Smooth muscle cell (in vitro differentiated cells): ENCODE measurements around the gene PARD3. TPM values are rescaled to one million over a fixed set of nuclear protein-coding genes. Genes with fewer than 3 reads are reported as not detected.
"Not testable (repeated sequence)": the region's sequence is repeated elsewhere in the genome, so short reads cannot be mapped to it uniquely, and the experiment has no call there.

Experiments used
- DNase-seq: peaks from one replicate; lab custom pipeline; 2025; ENCODE audit not compliant: unreplicated experiment; lab: John Stamatoyannopoulos, UW
- H2AFZ ChIP-seq: fragments of 200-600 bp; sonication (generic); 2 replicates; pipeline ENCODE4 v1.6.0; 2016; ENCODE audit warnings: antibody characterized with exemption, low read depth, mild to moderate bottlenecking
- H3F3A ChIP-seq: fragments of 200-600 bp; sonication (generic); 2 replicates; pipeline ENCODE4 v1.6.0; 2017; ENCODE audit warnings: antibody characterized with exemption, low read depth
- H3K27ac ChIP-seq: fragments of 200-600 bp; sonication (generic); 2 replicates; pipeline ENCODE4 v1.5.1; 2016; ENCODE audit warnings: low read depth, mild to moderate bottlenecking
- H3K27me3 ChIP-seq: fragments of 200-600 bp; sonication (generic); 2 replicates; pipeline ENCODE4 v1.6.1; 2016; ENCODE audit warnings: low read depth, mild to moderate bottlenecking
- H3K36me3 ChIP-seq: fragments of 200-600 bp; sonication (generic); 2 replicates; pipeline ENCODE4 v1.5.1; 2016; ENCODE audit warnings: low read depth
- H3K4me1 ChIP-seq: fragments of 200-600 bp; sonication (generic); 2 replicates; pipeline ENCODE4 v1.5.1; 2016; ENCODE audit warnings: low read depth
- H3K4me2 ChIP-seq: fragments of 200-600 bp; sonication (generic); 2 replicates; pipeline ENCODE4 v1.6.0; 2016; ENCODE audit warnings: mild to moderate bottlenecking
- H3K4me3 ChIP-seq: fragments of 200-600 bp; sonication (generic); 2 replicates; pipeline ENCODE4 v1.5.1; 2016; ENCODE audit warnings: mild to moderate bottlenecking
- H3K79me2 ChIP-seq: fragments of 200-600 bp; sonication (generic); 2 replicates; pipeline ENCODE4 v1.6.0; 2016; ENCODE audit warnings: low read depth, mild to moderate bottlenecking
- H3K9ac ChIP-seq: fragments of 200-600 bp; sonication (generic); 2 replicates; pipeline ENCODE4 v1.6.0; 2016; ENCODE audit warnings: low read depth
- H3K9me3 ChIP-seq: fragments of 200-600 bp; sonication (generic); replicated peaks from 2 replicates; pipeline ENCODE4 v1.5.1; 2016; ENCODE audit warnings: low read depth
- H4K20me1 ChIP-seq: fragments of 200-600 bp; sonication (generic); 2 replicates; pipeline ENCODE4 v1.6.0; 2016; ENCODE audit warnings: low read depth
- WGBS: methylation state at CpG from one replicate; pipeline ENCODE4 v1.1.7; 2016; ENCODE audit warnings: low lambda C conversion rate; 5-methylcytosine and 5-hydroxymethylcytosine counted together
- polyA plus RNA-seq: library from polyadenylated mRNA; unstranded; fragments of >200 nt; fragmentation: Nextera tagmentation; extraction: Ambion mirVana; gene quantifications from 2 replicates; pipeline ENCODE4 v1.2.1, GENCODE V29; 2016
- total RNA-seq: library from RNA; depleted of rRNA; stranded (reverse); fragments of >200 nt; gene quantifications from 2 replicates; pipeline ENCODE4 v1.2.3, GENCODE V29; 2014
- TF ChIP-seq, protein P1 (sequence below): fragments of 200-600 bp; sonication (generic); IDR thresholded peaks from 2 replicates; pipeline ENCODE4 v1.5.1; 2017; ENCODE audit warnings: borderline replicate concordance, mild to moderate bottlenecking, antibody characterized with exemption; ENCODE audit not compliant: insufficient read depth, poor library complexity, severe bottlenecking

The PARD3 gene
- total and polyA plus RNA-seq, 2 experiments from 2014 or later: 17.5 to 26.0 TPM

DNA sequence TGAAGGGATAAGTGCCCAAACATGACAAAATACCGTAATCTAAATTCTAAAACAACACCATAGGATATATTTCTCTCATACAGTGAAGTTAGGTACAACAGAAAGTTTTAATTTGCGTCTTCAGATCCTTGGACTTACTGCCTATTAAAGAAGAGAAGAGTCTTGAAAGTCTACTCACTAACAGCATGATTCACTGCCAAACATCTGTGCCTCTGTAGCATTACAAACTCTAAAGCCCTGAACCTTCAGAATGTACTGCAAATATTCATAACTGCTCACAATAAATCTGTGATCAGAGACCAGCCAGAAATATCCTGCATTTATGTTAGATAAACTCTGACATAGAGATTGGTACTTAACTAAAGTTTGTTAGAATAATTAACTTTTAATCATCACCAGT lies 365.3 kb downstream of the PARD3 start:
- Histone ChIP-seq H3K9me3 (no peaks in the 10 kb centered on the region), H3K4me1 (no peaks in the 10 kb centered on the region), H2AFZ (no peak overlapping the region), H3F3A (no peaks in the 10 kb centered on the region), H3K79me2 (no peaks in the 10 kb centered on the region), H3K27me3 (no peaks in the 10 kb centered on the region), H3K4me2 (no peak overlapping the region), H4K20me1 (peaks cover 2% of the 10 kb centered on the region), H3K4me3 (no peak overlapping the region), H3K9ac (no peak overlapping the region), H3K36me3 (no peaks in the 10 kb centered on the region), H3K27ac (no peak overlapping the region)
- 92% methylated on average over 2 of the region's 2 CpGs for WGBS
- no peak for DNase-seq
- TF ChIP-seq, protein P1, sequence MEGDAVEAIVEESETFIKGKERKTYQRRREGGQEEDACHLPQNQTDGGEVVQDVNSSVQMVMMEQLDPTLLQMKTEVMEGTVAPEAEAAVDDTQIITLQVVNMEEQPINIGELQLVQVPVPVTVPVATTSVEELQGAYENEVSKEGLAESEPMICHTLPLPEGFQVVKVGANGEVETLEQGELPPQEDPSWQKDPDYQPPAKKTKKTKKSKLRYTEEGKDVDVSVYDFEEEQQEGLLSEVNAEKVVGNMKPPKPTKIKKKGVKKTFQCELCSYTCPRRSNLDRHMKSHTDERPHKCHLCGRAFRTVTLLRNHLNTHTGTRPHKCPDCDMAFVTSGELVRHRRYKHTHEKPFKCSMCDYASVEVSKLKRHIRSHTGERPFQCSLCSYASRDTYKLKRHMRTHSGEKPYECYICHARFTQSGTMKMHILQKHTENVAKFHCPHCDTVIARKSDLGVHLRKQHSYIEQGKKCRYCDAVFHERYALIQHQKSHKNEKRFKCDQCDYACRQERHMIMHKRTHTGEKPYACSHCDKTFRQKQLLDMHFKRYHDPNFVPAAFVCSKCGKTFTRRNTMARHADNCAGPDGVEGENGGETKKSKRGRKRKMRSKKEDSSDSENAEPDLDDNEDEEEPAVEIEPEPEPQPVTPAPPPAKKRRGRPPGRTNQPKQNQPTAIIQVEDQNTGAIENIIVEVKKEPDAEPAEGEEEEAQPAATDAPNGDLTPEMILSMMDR: no peak

- no peak overlapping the region for H3K4me2 ChIP-seq
These were observed 369.0 kb downstream of the PARD3 start for GRCh38 chr10:34446049-34446448.

DNA sequence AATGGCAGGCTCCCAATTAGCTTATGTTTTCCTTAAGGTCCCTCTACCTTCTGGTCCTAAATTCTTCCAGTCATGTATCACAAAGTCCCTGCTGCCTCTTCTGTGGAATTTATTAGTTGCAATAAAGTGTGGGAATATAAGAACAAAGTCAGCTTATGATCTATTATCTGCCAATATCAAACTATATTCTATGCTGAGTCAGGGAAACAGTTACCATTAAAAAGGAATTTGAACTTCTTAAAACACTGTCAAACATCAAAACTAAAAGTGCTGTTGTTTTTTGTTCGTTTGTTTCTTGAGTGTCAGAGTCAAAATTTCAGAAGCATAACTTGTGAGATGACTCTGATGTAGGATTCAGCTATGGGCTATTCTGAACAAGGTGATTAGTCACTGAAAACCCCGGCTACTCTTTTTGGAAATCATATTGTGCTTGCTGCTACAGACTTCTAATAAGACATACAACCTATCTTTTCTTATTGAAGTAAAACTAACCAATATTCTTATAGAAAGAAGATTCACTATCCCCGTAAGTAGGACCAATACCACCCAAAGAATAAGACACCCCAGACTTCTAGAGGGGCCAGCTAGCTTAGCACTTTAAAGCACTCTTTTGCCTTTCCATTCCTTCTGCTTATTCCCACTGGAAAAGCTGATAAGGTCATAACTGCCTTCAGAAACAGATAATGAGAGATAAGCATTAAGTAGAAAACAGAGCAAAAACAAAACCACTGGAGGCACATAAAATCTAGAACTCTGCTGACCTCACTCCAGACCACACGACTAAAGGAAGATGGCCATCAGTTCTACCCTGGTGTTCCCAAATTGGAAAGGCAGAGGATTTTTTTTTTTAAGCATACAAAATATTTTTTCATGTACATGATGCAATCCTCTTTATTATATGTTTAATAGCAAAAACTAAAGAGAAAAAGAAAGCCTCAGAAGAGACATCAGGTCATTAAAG lies 370.6 kb downstream of the PARD3 start:
- no peaks in the 10 kb centered on the region for H3K36me3 ChIP-seq
- peaks cover 4% of the 10 kb centered on the region for H3K4me1 ChIP-seq
- H2AFZ ChIP-seq: no peak overlapping the region
- H3K4me2 ChIP-seq: no peak overlapping the region
- DNase-seq: no peak
- H3K4me3 ChIP-seq: no peak overlapping the region
- no peaks in the 10 kb centered on the region for H3F3A ChIP-seq
- H4K20me1 ChIP-seq: peaks cover 2% of the 10 kb centered on the region
- H3K9me3 ChIP-seq: no peaks in the 10 kb centered on the region
- H3K27me3 ChIP-seq: no peaks in the 10 kb centered on the region
- TF ChIP-seq, protein P1: no peak
- no peaks in the 10 kb centered on the region for H3K79me2 ChIP-seq
- no peak overlapping the region for H3K27ac ChIP-seq
- WGBS: 64% methylated on average over 4 of the region's 4 CpGs
- H3K9ac ChIP-seq: no peak overlapping the region

More at GRCh38 chr10:34446049-34446448, 369.0 kb downstream of the PARD3 start:
- 95% methylated on average over 3 of the region's 3 CpGs for WGBS
- Histone ChIP-seq H3K27ac (no peak overlapping the region), H4K20me1 (peaks cover 2% of the 10 kb centered on the region), H3K79me2 (no peaks in the 10 kb centered on the region), H3K9ac (no peak overlapping the region), H3K9me3 (no peaks in the 10 kb centered on the region), H2AFZ (no peak overlapping the region), H3K36me3 (no peaks in the 10 kb centered on the region), H3K4me1 (peaks cover 4% of the 10 kb centered on the region), H3K4me3 (no peak overlapping the region), H3K27me3 (no peaks in the 10 kb centered on the region), H3F3A (no peaks in the 10 kb centered on the region)
- TF ChIP-seq, protein P1: no peak
- DNase-seq: no peak

DNA sequence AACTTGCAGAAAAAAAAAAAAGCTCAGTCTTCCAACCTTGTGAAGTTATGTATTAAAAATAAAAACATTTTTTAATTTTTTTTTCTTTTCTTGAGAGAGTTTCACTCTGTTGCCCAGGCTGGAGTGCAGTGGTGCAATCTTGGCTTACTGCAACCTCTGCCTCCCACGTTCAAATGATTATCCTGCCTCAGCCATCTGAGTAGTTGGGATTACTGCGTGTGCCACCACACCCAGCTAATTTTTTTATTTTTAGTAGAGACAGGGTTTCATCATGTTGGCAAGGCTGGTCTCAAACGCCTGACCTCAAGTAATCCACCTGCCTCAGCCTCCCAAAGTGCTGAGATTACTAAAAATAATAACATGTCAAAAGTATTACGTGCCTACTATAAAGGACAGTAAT lies 375.7 kb downstream of the PARD3 start:
- H3K79me2 ChIP-seq, H3K36me3 ChIP-seq, H3K4me2 ChIP-seq, H3F3A ChIP-seq, H3K27ac ChIP-seq, H4K20me1 ChIP-seq, H3K9me3 ChIP-seq, H3K9ac ChIP-seq, H3K27me3 ChIP-seq, H3K4me1 ChIP-seq, DNase-seq, H2AFZ ChIP-seq, H3K4me3 ChIP-seq: not testable (repeated sequence)
- WGBS: 62% methylated on average over 4 of the region's 4 CpGs
